Neutrophil (primary cell): ENCODE measurements around the gene PIAS4.

Experiments
- H3K27ac ChIP-seq: fragments of 200-600 bp; sonication (generic); 2 replicates; pipeline ENCODE4 v1.5.1; 2016; ENCODE audit warnings: mild to moderate bottlenecking, moderate library complexity
- H3K27me3 ChIP-seq: fragments of 200-600 bp; sonication (generic); 2 replicates; pipeline ENCODE4 v1.6.0; 2016; ENCODE audit warnings: mild to moderate bottlenecking
- H3K36me3 ChIP-seq: fragments of 200-600 bp; sonication (generic); 2 replicates; pipeline ENCODE4 v1.5.1; 2017
- H3K4me1 ChIP-seq, 2 experiments: fragments of 200-600 bp in 1 of 2; sonication (generic) in 1 of 2; 1 replicate in 1 of 2; 2 replicates in 1 of 2; pipeline versions ENCODE4 v1.5.1 to v1.6.1; 2013 to 2016; ENCODE audit warnings: low read depth in 1 of 2, low read length in 1 of 2, mild to moderate bottlenecking in 1 of 2, moderate library complexity in 1 of 2; ENCODE audit not compliant: control insufficient read depth in 1 of 2, insufficient read depth in 1 of 2
- H3K4me3 ChIP-seq, 2 experiments: fragments of 200-600 bp in 1 of 2; sonication (generic) in 1 of 2; 1 replicate in 1 of 2; 2 replicates in 1 of 2; pipeline ENCODE4 v1.5.1; 2013 to 2016; ENCODE audit warnings: low read depth in 1 of 2, low read length in 1 of 2, mild to moderate bottlenecking in 1 of 2, moderate library complexity in 1 of 2
- H3K9me3 ChIP-seq: fragments of 200-600 bp; sonication (generic); 2 replicates; pipeline ENCODE4 v1.5.1; 2016
- CTCF ChIP-seq: fragments of 200-600 bp; sonication (generic); IDR thresholded peaks from 2 replicates; pipeline ENCODE4 v1.5.1; 2016; ENCODE audit warnings: antibody characterized with exemption

PIAS4 gene

GRCh38 chr19:4013886-4014540 is 6.5 kb downstream of the PIAS4 start:
- peaks cover 81% of the 10 kb centered on the region for H3K36me3 ChIP-seq
- no peaks in the 10 kb centered on the region for H3K9me3 ChIP-seq
- TF ChIP-seq CTCF = no peak
- no peak overlapping the region for H3K4me3 ChIP-seq
- H3K27me3 ChIP-seq = no peaks in the 10 kb centered on the region
- peaks cover 8 to 11% of the 10 kb centered on the region in 2 experiments for H3K4me1 ChIP-seq
- H3K27ac ChIP-seq = no peak overlapping the region

- Histone ChIP-seq H3K27ac (no peak overlapping the region), H3K4me1 (peaks cover 5 to 7% of the 10 kb centered on the region in 2 experiments), H3K27me3 (no peaks in the 10 kb centered on the region), H3K9me3 (no peaks in the 10 kb centered on the region), H3K36me3 (peaks cover 88% of the 10 kb centered on the region), H3K4me3 (no peak overlapping the region)
- no peak for TF ChIP-seq CTCF
These were observed 7.3 kb downstream of the PIAS4 start for GRCh38 chr19:4014541-4015491.

GRCh38 chr19:4015705-4016402 is 8.3 kb downstream of the PIAS4 start:
- no peak overlapping the region for H3K4me3 ChIP-seq
- peaks cover 5 to 7% of the 10 kb centered on the region in 2 experiments for H3K4me1 ChIP-seq
- peaks cover 85% of the 10 kb centered on the region for H3K36me3 ChIP-seq
- no peaks in the 10 kb centered on the region for H3K27me3 ChIP-seq
- no peaks in the 10 kb centered on the region for H3K9me3 ChIP-seq
- H3K27ac ChIP-seq = no peak overlapping the region
- TF ChIP-seq CTCF = no peak

GRCh38 chr19:4016486-4016885 is 8.9 kb downstream of the PIAS4 start:
- no peak for TF ChIP-seq CTCF
- Histone ChIP-seq H3K9me3 (no peaks in the 10 kb centered on the region), H3K4me3 (no peak overlapping the region), H3K27me3 (no peaks in the 10 kb centered on the region), H3K36me3 (peaks cover 80% of the 10 kb centered on the region), H3K4me1 (peaks cover 5 to 7% of the 10 kb centered on the region in 2 experiments), H3K27ac (no peak overlapping the region)

- no peaks in the 10 kb centered on the region for H3K9me3 ChIP-seq
- peaks cover 79% of the 10 kb centered on the region for H3K36me3 ChIP-seq
- no peaks in the 10 kb centered on the region for H3K27me3 ChIP-seq
- TF ChIP-seq CTCF = no peak
- no peak overlapping the region for H3K27ac ChIP-seq
- H3K4me1 ChIP-seq = peaks cover 5 to 7% of the 10 kb centered on the region in 2 experiments
- H3K4me3 ChIP-seq = no peak overlapping the region
These were observed 9.5 kb downstream of the PIAS4 start for GRCh38 chr19:4016903-4017638.
